H9 (cell line): ENCODE measurements around the gene FUS. TPM values are rescaled to one million over a fixed set of nuclear protein-coding genes. Genes with fewer than 3 reads are reported as not detected.

ENCODE experiments used
- DNase-seq: peaks from one replicate; pipeline ENCODE4 v3.0.0-alpha.2; 2017
- H2AFZ ChIP-seq: one replicate; pipeline ENCODE4 v1.6.1; 2013; ENCODE audit warnings: mild to moderate bottlenecking, low read length, control low read depth, moderate library complexity
- H2AK5ac ChIP-seq: 2 replicates; pipeline ENCODE4 v1.6.1; 2013; ENCODE audit warnings: low read length, control low read depth, mixed read lengths; ENCODE audit not compliant: insufficient read length
- H2BK120ac ChIP-seq: one replicate; pipeline ENCODE4 v1.6.1; 2013; ENCODE audit warnings: low read depth, mild to moderate bottlenecking, low read length, control low read depth, inconsistent platforms; ENCODE audit not compliant: poor library complexity, severe bottlenecking
- H2BK12ac ChIP-seq: 2 replicates; pipeline ENCODE4 v1.6.1; 2013; ENCODE audit warnings: low read length, control low read depth, mixed read lengths, low read depth; ENCODE audit not compliant: insufficient read length
- H2BK15ac ChIP-seq: 2 replicates; pipeline ENCODE4 v1.6.1; 2013; ENCODE audit warnings: low read depth, low read length, control low read depth
- H2BK20ac ChIP-seq: one replicate; pipeline ENCODE4 v1.6.1; 2013; ENCODE audit warnings: low read depth, mild to moderate bottlenecking, low read length, control low read depth, inconsistent platforms; ENCODE audit not compliant: poor library complexity, severe bottlenecking
- H2BK5ac ChIP-seq: 2 replicates; pipeline ENCODE4 v1.6.1; 2013; ENCODE audit warnings: low read length, control low read depth, mixed read lengths; ENCODE audit not compliant: insufficient read length
- H3K14ac ChIP-seq: 2 replicates; pipeline ENCODE4 v1.6.1; 2013; ENCODE audit warnings: low read length, control low read depth; ENCODE audit not compliant: insufficient read depth
- H3K18ac ChIP-seq: 2 replicates; pipeline ENCODE4 v1.6.1; 2013; ENCODE audit warnings: low read depth, mild to moderate bottlenecking, mixed read lengths, low read length, control low read depth; ENCODE audit not compliant: insufficient read length
- H3K23ac ChIP-seq: 2 replicates; pipeline ENCODE4 v1.6.1; 2013; ENCODE audit warnings: low read length, control low read depth, mixed read lengths, low read depth; ENCODE audit not compliant: insufficient read length
- H3K23me2 ChIP-seq: 2 replicates; pipeline ENCODE4 v1.6.1; 2013; ENCODE audit warnings: low read depth, mild to moderate bottlenecking, mixed read lengths, low read length, control low read depth; ENCODE audit not compliant: insufficient read length, poor library complexity, severe bottlenecking
- H3K27ac ChIP-seq: 2 replicates; pipeline ENCODE4 v1.5.1; 2013; ENCODE audit warnings: low read length, control low read depth, mixed read lengths, low read depth; ENCODE audit not compliant: insufficient read length
- H3K27me3 ChIP-seq: 2 replicates; pipeline ENCODE4 v1.6.1; 2013; ENCODE audit warnings: low read length, control low read depth, inconsistent platforms; ENCODE audit not compliant: insufficient read depth
- H3K4ac ChIP-seq: 2 replicates; pipeline ENCODE4 v1.6.1; 2013; ENCODE audit warnings: low read depth, mild to moderate bottlenecking, control low read depth, inconsistent platforms, low read length, moderate library complexity
- H3K4me1 ChIP-seq: 2 replicates; pipeline ENCODE4 v1.6.1; 2013; ENCODE audit warnings: low read length, control low read depth, inconsistent platforms; ENCODE audit not compliant: insufficient read depth
- H3K4me2 ChIP-seq: 2 replicates; pipeline ENCODE4 v1.6.1; 2013; ENCODE audit warnings: low read length, control low read depth, mixed read lengths; ENCODE audit not compliant: insufficient read length, insufficient read depth
- H3K56ac ChIP-seq: 2 replicates; pipeline ENCODE4 v1.6.1; 2013; ENCODE audit warnings: low read depth, mild to moderate bottlenecking, mixed read lengths, low read length, control low read depth; ENCODE audit not compliant: insufficient read length
- H3K79me1 ChIP-seq: 2 replicates; pipeline ENCODE4 v1.6.1; 2013; ENCODE audit warnings: low read depth, mild to moderate bottlenecking, moderate library complexity, low read length, control low read depth, inconsistent platforms; ENCODE audit not compliant: insufficient read depth, poor library complexity, severe bottlenecking
- H3K79me2 ChIP-seq: 2 replicates; pipeline ENCODE4 v1.6.1; 2013; ENCODE audit warnings: low read length, control low read depth, inconsistent platforms; ENCODE audit not compliant: insufficient read depth
- H3K9ac ChIP-seq: 2 replicates; pipeline ENCODE4 v1.6.1; 2013; ENCODE audit warnings: low read length, control low read depth, mixed read lengths; ENCODE audit not compliant: insufficient read length; ENCODE audit errors: extremely low read depth
- H3K9me3 ChIP-seq: one replicate; pipeline ENCODE4 v1.6.1; 2013; ENCODE audit warnings: low read depth, low read length, inconsistent platforms; ENCODE audit not compliant: control insufficient read depth
- H3T11ph ChIP-seq: one replicate; pipeline ENCODE4 v1.6.1; 2013; ENCODE audit warnings: mild to moderate bottlenecking, low read length, control low read depth, inconsistent platforms
- H4K20me1 ChIP-seq: one replicate; pipeline ENCODE4 v1.6.1; 2013; ENCODE audit not compliant: control insufficient read depth, insufficient read length, insufficient read depth
- H4K5ac ChIP-seq: 2 replicates; pipeline ENCODE4 v1.6.1; 2013; ENCODE audit warnings: low read depth, mild to moderate bottlenecking, mixed read lengths, low read length, control low read depth; ENCODE audit not compliant: insufficient read length
- H4K8ac ChIP-seq: replicated peaks from 2 replicates; pipeline ENCODE4 v1.6.1; 2013; ENCODE audit warnings: low read length, control low read depth, mixed read lengths, low read depth; ENCODE audit not compliant: insufficient read length
- H4K91ac ChIP-seq: 2 replicates; pipeline ENCODE4 v1.6.1; 2013; ENCODE audit warnings: low read depth, mild to moderate bottlenecking, moderate library complexity, mixed read lengths, low read length, control low read depth; ENCODE audit not compliant: insufficient read length
- H3K27ac Mint-ChIP-seq, 3 experiments: 2 replicates in 2 of 3; 3 replicates in 1 of 3; pipeline ENCODE4 v1.8.0; 2020 to 2021; ENCODE audit warnings: mixed read lengths in 3 of 3, mild to moderate bottlenecking in 1 of 3, moderate library complexity in 1 of 3
- H3K27me3 Mint-ChIP-seq: 2 replicates; pipeline ENCODE4 v1.8.0; 2021; ENCODE audit warnings: low read depth, mild to moderate bottlenecking, moderate library complexity, mixed read lengths
- H3K36me3 Mint-ChIP-seq, 3 experiments: 2 replicates in 2 of 3; 3 replicates in 1 of 3; pipeline ENCODE4 v1.8.0; 2020 to 2021; ENCODE audit warnings: low read depth in 3 of 3, mixed read lengths in 3 of 3; ENCODE audit not compliant: insufficient read depth in 1 of 3
- H3K4me1 Mint-ChIP-seq, 2 experiments: 2 replicates each; pipeline ENCODE4 v1.8.0; 2020; ENCODE audit warnings: mixed read lengths in 2 of 2
- H3K4me3 Mint-ChIP-seq, 2 experiments: 2 replicates in 1 of 2; 3 replicates in 1 of 2; pipeline ENCODE4 v1.8.0; 2020 to 2021; ENCODE audit warnings: mild to moderate bottlenecking in 2 of 2, mixed read lengths in 2 of 2, moderate library complexity in 1 of 2
- H3K9me3 Mint-ChIP-seq, 2 experiments: 2 replicates in 1 of 2; 3 replicates in 1 of 2; pipeline ENCODE4 v1.8.0; 2020; ENCODE audit warnings: mild to moderate bottlenecking in 2 of 2, mixed read lengths in 2 of 2, moderate library complexity in 1 of 2
- WGBS: extraction: QIAGEN DNeasy Blood & Tissue Kit; methylation state at CpG from one replicate; pipeline ENCODE4 v1.1.7; 2013; ENCODE audit warnings: missing lambda C conversion rate, low lambda C conversion rate, mixed read lengths; ENCODE audit not compliant: insufficient read length; ENCODE audit errors: extremely low coverage; 5-methylcytosine and 5-hydroxymethylcytosine counted together
- total RNA-seq: library from RNA; stranded (reverse); gene quantifications from 2 replicates; pipeline ENCODE4 v1.2.1, GENCODE V29; 2021
- TF ChIP-seq, protein P1 (sequence below): fragments of 200-600 bp; sonication (generic); conservative IDR thresholded peaks from 3 replicates; pipeline ENCODE4 v1.8.0; 2021; ENCODE audit warnings: antibody characterized with exemption, mild to moderate bottlenecking

The FUS gene
- total RNA-seq, 1 experiment from 2014 or later: 1,034 TPM

DNA sequence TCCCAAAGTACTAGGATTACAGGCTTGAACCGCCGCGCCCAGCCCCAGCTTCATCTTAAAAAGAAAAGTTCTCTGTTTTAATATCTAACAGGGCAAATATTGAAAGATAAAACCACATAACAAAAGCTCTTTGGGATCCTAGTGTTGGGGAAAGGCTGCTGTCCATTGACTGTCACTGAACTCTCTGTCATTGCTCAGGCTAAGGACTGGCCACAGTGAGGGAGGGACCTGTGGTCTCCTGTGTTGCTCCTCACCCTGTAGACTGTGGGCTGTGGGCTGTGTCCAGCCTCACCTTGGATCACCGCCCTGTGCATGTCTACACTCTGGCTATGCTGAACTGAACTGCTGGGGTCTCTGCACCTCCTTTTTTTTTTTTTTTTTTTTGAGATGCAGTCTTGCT is 48.3 kb downstream of the FUS start:
- no peaks in the 10 kb centered on the region for H3K23me2 ChIP-seq

More for the DNA sequence above, 48.3 kb downstream of the FUS start:
- H3K23ac ChIP-seq: no peak overlapping the region
- H2BK5ac ChIP-seq: no peak overlapping the region
- H4K20me1 ChIP-seq: no peaks in the 10 kb centered on the region
- WGBS: no CpG with 5 or more reads among the region's 4 CpGs
- H4K5ac ChIP-seq: no peak overlapping the region
- no peak overlapping the region for H3K4me2 ChIP-seq
- DNase-seq: no peak
- no peak overlapping the region for H3K18ac ChIP-seq
- TF ChIP-seq, protein P1, sequence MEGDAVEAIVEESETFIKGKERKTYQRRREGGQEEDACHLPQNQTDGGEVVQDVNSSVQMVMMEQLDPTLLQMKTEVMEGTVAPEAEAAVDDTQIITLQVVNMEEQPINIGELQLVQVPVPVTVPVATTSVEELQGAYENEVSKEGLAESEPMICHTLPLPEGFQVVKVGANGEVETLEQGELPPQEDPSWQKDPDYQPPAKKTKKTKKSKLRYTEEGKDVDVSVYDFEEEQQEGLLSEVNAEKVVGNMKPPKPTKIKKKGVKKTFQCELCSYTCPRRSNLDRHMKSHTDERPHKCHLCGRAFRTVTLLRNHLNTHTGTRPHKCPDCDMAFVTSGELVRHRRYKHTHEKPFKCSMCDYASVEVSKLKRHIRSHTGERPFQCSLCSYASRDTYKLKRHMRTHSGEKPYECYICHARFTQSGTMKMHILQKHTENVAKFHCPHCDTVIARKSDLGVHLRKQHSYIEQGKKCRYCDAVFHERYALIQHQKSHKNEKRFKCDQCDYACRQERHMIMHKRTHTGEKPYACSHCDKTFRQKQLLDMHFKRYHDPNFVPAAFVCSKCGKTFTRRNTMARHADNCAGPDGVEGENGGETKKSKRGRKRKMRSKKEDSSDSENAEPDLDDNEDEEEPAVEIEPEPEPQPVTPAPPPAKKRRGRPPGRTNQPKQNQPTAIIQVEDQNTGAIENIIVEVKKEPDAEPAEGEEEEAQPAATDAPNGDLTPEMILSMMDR: no peak
- no peak overlapping the region for H2AFZ ChIP-seq
- no peaks in the 10 kb centered on the region; the same call in 1 of the 2 replicates for H3K4me1 ChIP-seq
- no peak overlapping the region for H3K4ac ChIP-seq
- no peak overlapping the region for H2BK12ac ChIP-seq
- no peak overlapping the region for H3K4me3 Mint-ChIP-seq
- no peak overlapping the region; a peak in 1 of 7 replicates for H3K27ac Mint-ChIP-seq
- no peaks in the 10 kb centered on the region for H3K79me1 ChIP-seq
- no peaks in the 10 kb centered on the region for H3K27me3 ChIP-seq
- no peak overlapping the region for H2BK120ac ChIP-seq
- H3K27me3 Mint-ChIP-seq: no peaks in the 10 kb centered on the region; the same call in none of the 2 replicates
- H4K8ac ChIP-seq: no peak overlapping the region
- H4K91ac ChIP-seq: no peak overlapping the region
- no peak overlapping the region for H3T11ph ChIP-seq
- H3K9me3 ChIP-seq: no peaks in the 10 kb centered on the region
- H3K36me3 Mint-ChIP-seq: peaks cover 0 to 8% (median 4%) of the 10 kb centered on the region in 3 experiments; a peak in 4 of 7 replicates
- H2BK20ac ChIP-seq: no peak overlapping the region
- no peak overlapping the region for H3K9ac ChIP-seq
- no peak overlapping the region for H2AK5ac ChIP-seq
- peaks cover 3% of the 10 kb centered on the region in 2 experiments; a peak in 1 of 4 replicates for H3K4me1 Mint-ChIP-seq
- no peak overlapping the region for H3K27ac ChIP-seq
- H3K9me3 Mint-ChIP-seq: peaks cover 15 to 20% of the 10 kb centered on the region in 2 experiments
- no peak overlapping the region for H3K14ac ChIP-seq
- no peak overlapping the region for H3K56ac ChIP-seq
- no peaks in the 10 kb centered on the region for H3K79me2 ChIP-seq
- H2BK15ac ChIP-seq: no peak overlapping the region
